Measurements from ENCODE around the gene PLXNA4.

Gene PLXNA4

GRCh38 chr7:132311733-132312132, 264.5 kb downstream of the PLXNA4 start:
- no peak for TF ChIP-seq FOXP2 (optimal IDR thresholded peaks at IDR 0.05; ENCODE audit: borderline replicate concordance, extremely low read depth, extremely low read length, insufficient read depth)
- TF ChIP-seq REST (IDR thresholded peaks at IDR 0.05; ENCODE audit: insufficient read depth in 1 of 2, low read depth in 2 of 2, low read length in 2 of 2): no peak
- TF ChIP-seq SIN3A (IDR thresholded peaks at IDR 0.05; ENCODE audit: borderline replicate concordance, insufficient read depth, low read length): no peak
- no peak for TF ChIP-seq POLR2AphosphoS5 (IDR thresholded peaks at IDR 0.05; ENCODE audit: low read depth, low read length)
- no peak for TF ChIP-seq TAF1 (IDR thresholded peaks at IDR 0.05; ENCODE audit: borderline replicate concordance, insufficient read depth, low read length)

GRCh38 chr7:132309102-132309805, 267.0 kb downstream of the PLXNA4 start:
- TF ChIP-seq REST (IDR thresholded peaks at IDR 0.05; ENCODE audit: insufficient read depth in 1 of 2, low read depth in 2 of 2, low read length in 2 of 2): no peak
- no peak for TF ChIP-seq TAF1 (IDR thresholded peaks at IDR 0.05; ENCODE audit: borderline replicate concordance, insufficient read depth, low read length)
- no peak for TF ChIP-seq SIN3A (IDR thresholded peaks at IDR 0.05; ENCODE audit: borderline replicate concordance, insufficient read depth, low read length)
- TF ChIP-seq FOXP2 (optimal IDR thresholded peaks at IDR 0.05; ENCODE audit: borderline replicate concordance, extremely low read depth, extremely low read length, insufficient read depth): no peak
- TF ChIP-seq POLR2AphosphoS5 (IDR thresholded peaks at IDR 0.05; ENCODE audit: low read depth, low read length): no peak

GRCh38 chr7:132307465-132307864, 268.8 kb downstream of the PLXNA4 start:
- TF ChIP-seq REST (IDR thresholded peaks at IDR 0.05; ENCODE audit: insufficient read depth in 1 of 2, low read depth in 2 of 2, low read length in 2 of 2): no peak
- no peak for TF ChIP-seq FOXP2 (optimal IDR thresholded peaks at IDR 0.05; ENCODE audit: borderline replicate concordance, extremely low read depth, extremely low read length, insufficient read depth)
- TF ChIP-seq POLR2AphosphoS5 (IDR thresholded peaks at IDR 0.05; ENCODE audit: low read depth, low read length): no peak
- no peak for TF ChIP-seq SIN3A (IDR thresholded peaks at IDR 0.05; ENCODE audit: borderline replicate concordance, insufficient read depth, low read length)
- TF ChIP-seq TAF1 (IDR thresholded peaks at IDR 0.05; ENCODE audit: borderline replicate concordance, insufficient read depth, low read length): no peak

GRCh38 chr7:132300599-132301277, 275.5 kb downstream of the PLXNA4 start:
- no peak for TF ChIP-seq SIN3A (IDR thresholded peaks at IDR 0.05; ENCODE audit: borderline replicate concordance, insufficient read depth, low read length)
- TF ChIP-seq FOXP2 (optimal IDR thresholded peaks at IDR 0.05; ENCODE audit: borderline replicate concordance, extremely low read depth, extremely low read length, insufficient read depth): no peak
- no peak for TF ChIP-seq POLR2AphosphoS5 (IDR thresholded peaks at IDR 0.05; ENCODE audit: low read depth, low read length)
- TF ChIP-seq TAF1 (IDR thresholded peaks at IDR 0.05; ENCODE audit: borderline replicate concordance, insufficient read depth, low read length): no peak
- TF ChIP-seq REST (IDR thresholded peaks at IDR 0.05; ENCODE audit: insufficient read depth in 1 of 2, low read depth in 2 of 2, low read length in 2 of 2): no peak
